ENCODE data around the gene ZNF564. TPM values are rescaled to one million over a fixed set of nuclear protein-coding genes. Genes with fewer than 3 reads are reported as not detected.

Gene ZNF564
- total and polyA plus RNA-seq, 10 donors, result 5.9 to 24.5 (median 19.7) TPM

DNA sequence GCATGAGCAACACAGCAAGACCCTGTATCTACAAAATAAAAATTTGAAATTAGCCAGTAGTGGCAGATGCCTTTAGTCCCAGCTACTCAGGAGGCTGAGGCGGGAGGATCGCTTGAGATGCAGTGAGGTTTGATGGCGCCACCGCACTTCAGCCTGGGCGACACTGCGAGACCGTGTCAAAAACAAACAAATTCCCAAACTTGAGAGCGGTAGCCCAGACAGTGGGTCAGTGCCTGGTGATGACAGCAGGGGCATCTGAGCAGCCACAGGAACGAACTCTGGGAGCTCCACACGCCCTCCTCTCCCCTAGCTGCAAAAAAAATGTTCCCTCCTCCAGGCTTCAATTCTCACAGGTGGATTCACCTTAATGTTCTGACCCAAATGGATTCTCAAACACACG is 45.2 kb upstream of the ZNF564 start:
- no peak overlapping the region for H3K27ac ChIP-seq
- DNase-seq, result peak; percentile 27
- no peaks in the 10 kb centered on the region for H3K9me3 ChIP-seq
- WGBS, 5 donors, result 91 to 96% (median 96%) methylated on average over 8 to 11 of the region's 11 CpGs
- peaks cover 0 to 93% (median 28%) of the 10 kb centered on the region in 6 donors for H3K36me3 ChIP-seq
- TF ChIP-seq POLR2A (IDR thresholded peaks at IDR 0.05), result no peak
- peak in 1 of 3 donors; percentile 2 for TF ChIP-seq POLR2AphosphoS5 (IDR thresholded peaks at IDR 0.05)
- no peaks in the 10 kb centered on the region for H3K27me3 ChIP-seq (replicated peaks in 1 of 7)
- intact Hi-C loops (cut with DNase I; ENCODE audit: low total_unique reads), result no loop called here
- no peaks in the 10 kb centered on the region for H3K4me1 ChIP-seq
- no peak overlapping the region for H3K4me3 ChIP-seq

DNA sequence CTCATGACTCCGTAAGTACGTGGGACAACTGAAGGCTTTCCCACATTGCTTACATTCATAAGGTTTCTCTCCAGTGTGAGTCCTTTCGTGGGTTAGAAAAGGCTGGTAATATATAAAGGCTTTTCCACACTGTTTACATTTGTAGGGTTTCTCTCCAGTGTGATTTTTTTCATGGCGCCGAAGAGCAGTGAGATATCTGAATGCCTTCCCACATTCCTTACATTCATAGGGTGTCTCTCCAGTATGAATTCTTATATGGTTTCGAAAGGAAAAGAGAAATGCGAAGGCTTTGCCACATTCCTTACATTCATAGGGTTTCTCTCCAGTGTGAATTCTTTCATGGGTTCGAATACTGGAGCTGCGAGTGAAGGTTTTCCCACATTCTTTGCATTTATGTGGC is 29.8 kb upstream of the ZNF564 start:
- Histone ChIP-seq H3K27me3 (replicated peaks in 1 of 7) (no peaks in the 10 kb centered on the region), H3K36me3 (peaks cover 20 to 72% (median 38%) of the 10 kb centered on the region in 6 donors), H3K9me3 (peaks cover 14 to 55% (median 34%) of the 10 kb centered on the region in 8 donors), H3K4me1 (no peaks in the 10 kb centered on the region), H3K4me3 (no peak overlapping the region), H3K27ac (no peak overlapping the region)
- TF ChIP-seq POLR2A (IDR thresholded peaks at IDR 0.05), result no peak
- TF ChIP-seq, protein P1, sequence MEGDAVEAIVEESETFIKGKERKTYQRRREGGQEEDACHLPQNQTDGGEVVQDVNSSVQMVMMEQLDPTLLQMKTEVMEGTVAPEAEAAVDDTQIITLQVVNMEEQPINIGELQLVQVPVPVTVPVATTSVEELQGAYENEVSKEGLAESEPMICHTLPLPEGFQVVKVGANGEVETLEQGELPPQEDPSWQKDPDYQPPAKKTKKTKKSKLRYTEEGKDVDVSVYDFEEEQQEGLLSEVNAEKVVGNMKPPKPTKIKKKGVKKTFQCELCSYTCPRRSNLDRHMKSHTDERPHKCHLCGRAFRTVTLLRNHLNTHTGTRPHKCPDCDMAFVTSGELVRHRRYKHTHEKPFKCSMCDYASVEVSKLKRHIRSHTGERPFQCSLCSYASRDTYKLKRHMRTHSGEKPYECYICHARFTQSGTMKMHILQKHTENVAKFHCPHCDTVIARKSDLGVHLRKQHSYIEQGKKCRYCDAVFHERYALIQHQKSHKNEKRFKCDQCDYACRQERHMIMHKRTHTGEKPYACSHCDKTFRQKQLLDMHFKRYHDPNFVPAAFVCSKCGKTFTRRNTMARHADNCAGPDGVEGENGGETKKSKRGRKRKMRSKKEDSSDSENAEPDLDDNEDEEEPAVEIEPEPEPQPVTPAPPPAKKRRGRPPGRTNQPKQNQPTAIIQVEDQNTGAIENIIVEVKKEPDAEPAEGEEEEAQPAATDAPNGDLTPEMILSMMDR (IDR thresholded peaks at IDR 0.05 in 8 of 11, conservative IDR thresholded peaks at IDR 0.05 in 3 of 11), result no peak
- WGBS, 5 donors, result 88 to 98% (median 90%) methylated on average over 9 of the region's 9 CpGs
- intact Hi-C loops (cut with DNase I; ENCODE audit: low total_unique reads), result no loop called here
- DNase-seq, result no peak

DNA sequence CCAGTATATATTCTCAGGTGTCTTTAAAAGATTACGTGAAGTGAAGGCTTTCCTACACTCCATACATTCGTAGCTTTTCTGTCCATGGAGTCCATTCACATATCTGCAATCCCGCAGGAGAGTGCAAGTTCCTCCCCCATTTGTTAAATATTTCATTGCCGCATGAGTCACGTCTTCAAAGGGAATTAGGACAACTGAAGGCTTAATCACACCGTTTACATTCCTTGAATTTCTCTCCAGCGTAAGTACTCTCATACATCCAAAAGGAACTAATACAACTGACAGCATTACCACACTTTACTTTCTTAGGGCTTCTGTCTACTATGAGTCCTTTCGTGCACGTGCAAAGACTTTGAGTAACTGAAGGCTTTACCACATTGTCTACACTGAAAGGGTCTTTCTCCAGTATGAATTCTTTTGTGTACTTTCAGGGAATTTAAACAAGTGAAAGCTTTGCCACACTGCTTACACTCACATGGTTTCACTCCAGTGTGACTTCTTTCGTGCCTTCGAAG is 29.0 kb upstream of the ZNF564 start:
- Histone ChIP-seq H3K9me3 (peaks cover 14 to 55% (median 34%) of the 10 kb centered on the region in 8 donors), H3K27me3 (replicated peaks in 1 of 7) (no peaks in the 10 kb centered on the region), H3K4me1 (no peaks in the 10 kb centered on the region), H3K36me3 (peaks cover 20 to 70% (median 38%) of the 10 kb centered on the region in 6 donors), H3K27ac (no peak overlapping the region), H3K4me3 (no peak overlapping the region)
- DNase-seq, result no peak
- intact Hi-C loops (cut with DNase I; ENCODE audit: low total_unique reads), result no loop called here
- TF ChIP-seq POLR2A (IDR thresholded peaks at IDR 0.05) (no peak), POLR2AphosphoS5 (IDR thresholded peaks at IDR 0.05) (no peak)
- TF ChIP-seq, protein P1 (IDR thresholded peaks at IDR 0.05 in 8 of 11, conservative IDR thresholded peaks at IDR 0.05 in 3 of 11), result no peak
- 96 to 98% (median 96%) methylated on average over 11 of the region's 11 CpGs for WGBS, 5 donors

DNA sequence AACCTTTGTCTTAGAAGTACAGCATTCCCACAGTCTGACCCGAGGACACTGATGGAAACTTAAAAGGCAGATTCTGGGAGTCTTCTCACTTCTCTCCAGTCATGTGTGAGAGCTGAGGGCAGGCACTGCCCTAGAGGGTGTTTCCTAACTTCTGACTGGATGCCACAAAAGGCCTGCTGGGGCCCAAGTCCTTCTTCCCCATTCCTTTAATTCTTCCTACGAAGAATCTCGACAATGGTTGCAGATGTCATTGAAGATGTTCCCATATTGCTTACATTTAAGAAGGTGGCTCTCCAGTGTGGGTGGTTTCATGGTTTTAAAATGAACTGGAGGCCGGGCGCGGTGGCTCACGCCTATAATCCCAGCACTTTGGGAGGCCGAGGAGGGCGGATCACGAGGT is 27.4 kb upstream of the ZNF564 start:
- no peak overlapping the region for H3K27ac ChIP-seq
- intact Hi-C loops (cut with DNase I; ENCODE audit: low total_unique reads), result no loop called here
- H3K27me3 ChIP-seq (replicated peaks in 1 of 7), result no peaks in the 10 kb centered on the region
- WGBS, 5 donors, result 97 to 98% (median 97%) methylated on average over 10 of the region's 10 CpGs
- H3K9me3 ChIP-seq, result peaks cover 14 to 55% (median 34%) of the 10 kb centered on the region in 8 donors
- DNase-seq, result no peak
- H3K4me1 ChIP-seq, result peaks cover 0 to 14% (median 9%) of the 10 kb centered on the region in 6 donors
- H3K4me3 ChIP-seq, result no peak overlapping the region
- peaks cover 20 to 62% (median 38%) of the 10 kb centered on the region in 6 donors for H3K36me3 ChIP-seq
- TF ChIP-seq, protein P1 (IDR thresholded peaks at IDR 0.05 in 8 of 11, conservative IDR thresholded peaks at IDR 0.05 in 3 of 11), result no peak
- TF ChIP-seq POLR2A (IDR thresholded peaks at IDR 0.05) (no peak), POLR2AphosphoS5 (IDR thresholded peaks at IDR 0.05) (no peak)
